PFSK-1 (cell line): Measurements from ENCODE around the gene ASIC2.

Source experiments
- FOXP2 ChIP-seq: optimal IDR thresholded peaks from 2 replicates; pipeline ENCODE3; 2011; ENCODE audit warnings: borderline replicate concordance, control low read depth, inconsistent platforms; ENCODE audit not compliant: insufficient read depth; ENCODE audit errors: extremely low read length, extremely low read depth
- POLR2AphosphoS5 ChIP-seq: IDR thresholded peaks from 2 replicates; pipeline ENCODE4 v1.6.1; 2012; ENCODE audit warnings: low read depth, mild to moderate bottlenecking, control low read depth, low read length, moderate library complexity
- TAF1 ChIP-seq: IDR thresholded peaks from 2 replicates; pipeline ENCODE4 v1.6.1; 2012; ENCODE audit warnings: low read length, control low read depth, borderline replicate concordance; ENCODE audit not compliant: insufficient read depth
- TF ChIP-seq, protein P1 (sequence below), 2 experiments: IDR thresholded peaks; 2 replicates each; pipeline versions ENCODE4 v1.6.1 to v1.8.0; 2011 to 2012; ENCODE audit warnings: low read depth in 2 of 2, low read length in 2 of 2, control low read depth in 1 of 2, inconsistent platforms in 1 of 2, mild to moderate bottlenecking in 1 of 2, moderate library complexity in 1 of 2; ENCODE audit not compliant: insufficient read depth in 1 of 2

DNA sequence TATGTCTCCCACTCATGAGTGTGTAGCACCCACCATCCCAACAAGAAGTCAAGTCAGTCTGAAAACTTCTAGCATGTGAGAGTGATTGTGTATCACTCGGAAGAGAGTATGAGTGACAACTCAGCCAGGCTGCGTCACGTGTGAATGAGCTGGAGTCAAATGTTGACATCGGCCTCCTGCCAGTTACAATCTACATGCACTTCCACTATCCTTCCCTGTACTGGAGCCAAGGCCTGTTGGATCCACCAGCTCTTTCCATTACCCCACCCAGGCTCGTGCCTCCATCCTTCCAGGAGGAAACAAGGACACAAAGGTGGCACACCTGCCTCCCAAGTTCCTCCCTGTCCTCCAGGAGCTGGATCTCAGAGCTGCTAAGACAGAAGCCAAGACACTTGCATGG lies 64.5 kb downstream of the ASIC2 start:
- TF ChIP-seq POLR2AphosphoS5 (no peak), FOXP2 (no peak), TAF1 (no peak)
- TF ChIP-seq, protein P1, sequence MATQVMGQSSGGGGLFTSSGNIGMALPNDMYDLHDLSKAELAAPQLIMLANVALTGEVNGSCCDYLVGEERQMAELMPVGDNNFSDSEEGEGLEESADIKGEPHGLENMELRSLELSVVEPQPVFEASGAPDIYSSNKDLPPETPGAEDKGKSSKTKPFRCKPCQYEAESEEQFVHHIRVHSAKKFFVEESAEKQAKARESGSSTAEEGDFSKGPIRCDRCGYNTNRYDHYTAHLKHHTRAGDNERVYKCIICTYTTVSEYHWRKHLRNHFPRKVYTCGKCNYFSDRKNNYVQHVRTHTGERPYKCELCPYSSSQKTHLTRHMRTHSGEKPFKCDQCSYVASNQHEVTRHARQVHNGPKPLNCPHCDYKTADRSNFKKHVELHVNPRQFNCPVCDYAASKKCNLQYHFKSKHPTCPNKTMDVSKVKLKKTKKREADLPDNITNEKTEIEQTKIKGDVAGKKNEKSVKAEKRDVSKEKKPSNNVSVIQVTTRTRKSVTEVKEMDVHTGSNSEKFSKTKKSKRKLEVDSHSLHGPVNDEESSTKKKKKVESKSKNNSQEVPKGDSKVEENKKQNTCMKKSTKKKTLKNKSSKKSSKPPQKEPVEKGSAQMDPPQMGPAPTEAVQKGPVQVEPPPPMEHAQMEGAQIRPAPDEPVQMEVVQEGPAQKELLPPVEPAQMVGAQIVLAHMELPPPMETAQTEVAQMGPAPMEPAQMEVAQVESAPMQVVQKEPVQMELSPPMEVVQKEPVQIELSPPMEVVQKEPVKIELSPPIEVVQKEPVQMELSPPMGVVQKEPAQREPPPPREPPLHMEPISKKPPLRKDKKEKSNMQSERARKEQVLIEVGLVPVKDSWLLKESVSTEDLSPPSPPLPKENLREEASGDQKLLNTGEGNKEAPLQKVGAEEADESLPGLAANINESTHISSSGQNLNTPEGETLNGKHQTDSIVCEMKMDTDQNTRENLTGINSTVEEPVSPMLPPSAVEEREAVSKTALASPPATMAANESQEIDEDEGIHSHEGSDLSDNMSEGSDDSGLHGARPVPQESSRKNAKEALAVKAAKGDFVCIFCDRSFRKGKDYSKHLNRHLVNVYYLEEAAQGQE (IDR thresholded peaks at IDR 0.05; ENCODE audit: insufficient read depth in 1 of 2, low read depth in 2 of 2, low read length in 2 of 2), result no peak
